RKO (cell line): ENCODE measurements around the gene RNF145.
"Not testable (repeated sequence)": the region's sequence is repeated elsewhere in the genome, so short reads cannot be mapped to it uniquely, and the experiment has no call there.

Experiments used
- DNase-seq: peaks from one replicate; pipeline ENCODE4 v3.0.0-alpha.2; 2016; ENCODE audit warnings: low spot score

RNF145 gene

DNA sequence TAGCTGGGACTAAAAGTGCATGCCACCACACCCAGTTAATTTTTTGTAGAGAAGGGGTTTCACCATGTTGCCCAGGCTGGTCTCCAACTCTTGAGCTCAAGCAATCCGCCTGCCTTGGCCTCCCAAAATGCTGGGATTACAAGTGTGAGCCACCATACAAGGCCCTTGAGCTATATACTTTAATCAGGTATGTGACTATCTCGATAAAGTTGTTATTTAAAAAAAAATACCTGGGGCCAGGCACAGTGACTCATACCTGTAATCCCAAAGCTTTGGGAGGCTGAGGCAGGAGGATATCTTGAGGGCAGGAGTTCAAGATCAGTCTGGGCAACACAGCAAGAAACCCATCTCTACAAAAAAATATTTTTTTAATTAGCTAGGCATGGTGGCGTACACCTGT is 19.2 kb downstream of the RNF145 start:
- no peak for DNase-seq

DNA sequence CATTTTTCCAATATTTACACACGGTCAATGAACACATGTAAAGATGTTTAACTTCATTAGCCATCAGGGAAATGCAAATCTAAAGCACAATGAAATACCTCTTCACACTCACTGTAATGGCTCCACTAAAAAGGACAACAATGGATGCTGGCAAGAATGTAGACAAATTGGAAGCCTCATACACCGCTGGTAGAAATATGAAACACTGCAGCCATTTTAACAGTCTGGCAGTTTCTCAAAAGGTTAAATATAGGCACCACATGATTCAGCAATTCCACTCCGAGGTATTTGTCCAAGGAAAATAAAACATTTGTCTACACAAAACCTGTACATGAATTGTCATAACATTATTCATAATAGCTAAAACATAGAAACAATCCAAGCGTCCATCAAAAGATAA is 20.0 kb downstream of the RNF145 start:
- DNase-seq, result no peak

DNA sequence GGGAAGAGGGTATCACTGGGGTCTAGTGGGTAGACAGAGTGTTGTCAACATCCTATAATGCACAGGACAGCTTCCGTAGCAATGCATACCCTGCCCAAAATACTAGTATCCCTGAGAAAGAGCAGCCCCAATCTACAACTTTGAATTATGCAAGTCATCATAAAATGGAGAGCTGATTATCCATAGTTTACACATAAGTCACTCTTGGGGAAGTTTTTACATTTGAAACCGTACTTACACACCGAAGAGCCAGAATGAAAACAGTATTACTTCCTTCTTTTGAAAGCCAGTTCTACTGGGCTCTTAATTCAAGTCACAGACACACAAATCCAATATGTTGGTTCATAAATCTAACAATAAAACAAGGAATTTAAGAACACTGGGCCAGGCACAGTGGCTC is 21.6 kb downstream of the RNF145 start:
- no peak for DNase-seq

DNA sequence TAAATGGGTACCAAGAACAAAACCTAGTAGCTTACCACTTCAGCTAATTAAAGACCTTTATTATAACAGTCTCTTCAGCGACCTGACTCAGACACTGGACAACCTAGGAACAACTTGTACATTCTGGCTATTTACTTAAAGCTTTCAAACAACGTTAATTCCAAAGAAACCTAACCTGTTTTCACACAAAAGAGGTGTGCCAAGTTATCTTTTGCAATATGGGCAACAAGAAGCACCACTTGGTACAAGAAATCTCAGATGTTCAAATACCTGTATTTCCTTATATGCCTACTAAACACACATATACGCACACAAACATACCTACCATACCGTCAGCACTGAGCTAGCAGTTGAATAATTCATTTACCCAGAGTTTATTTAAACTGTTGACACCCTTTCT is 23.0 kb downstream of the RNF145 start:
- DNase-seq, result no peak

- DNase-seq, result no peak
These were observed 23.6 kb downstream of the RNF145 start for GRCh38 chr5:159185773-159186172.

DNA sequence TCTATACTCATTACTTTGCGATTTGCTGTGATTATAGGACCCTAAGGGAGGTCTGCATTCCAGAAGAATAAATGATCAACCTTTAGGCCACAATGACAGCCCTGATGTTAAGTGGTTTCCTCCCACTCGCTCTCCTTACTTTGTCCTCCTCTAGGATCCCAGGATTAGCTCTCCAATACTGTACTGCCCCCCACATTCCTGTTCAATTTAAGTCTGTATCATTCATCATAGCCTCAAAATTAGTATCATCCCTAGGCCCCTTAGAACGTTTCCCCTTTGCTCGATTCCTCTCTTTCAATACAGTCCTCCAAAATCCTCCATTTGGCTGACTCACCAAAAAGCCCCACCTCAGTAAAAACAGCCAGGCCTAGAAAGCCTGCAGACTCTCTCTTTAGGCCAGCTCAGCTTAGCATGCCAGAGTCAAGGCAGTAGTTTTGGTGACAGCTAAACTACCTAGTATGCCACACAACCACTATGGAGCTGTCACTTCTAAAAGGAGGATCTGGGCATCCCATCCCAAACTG is 24.4 kb downstream of the RNF145 start:
- DNase-seq, result no peak

DNA sequence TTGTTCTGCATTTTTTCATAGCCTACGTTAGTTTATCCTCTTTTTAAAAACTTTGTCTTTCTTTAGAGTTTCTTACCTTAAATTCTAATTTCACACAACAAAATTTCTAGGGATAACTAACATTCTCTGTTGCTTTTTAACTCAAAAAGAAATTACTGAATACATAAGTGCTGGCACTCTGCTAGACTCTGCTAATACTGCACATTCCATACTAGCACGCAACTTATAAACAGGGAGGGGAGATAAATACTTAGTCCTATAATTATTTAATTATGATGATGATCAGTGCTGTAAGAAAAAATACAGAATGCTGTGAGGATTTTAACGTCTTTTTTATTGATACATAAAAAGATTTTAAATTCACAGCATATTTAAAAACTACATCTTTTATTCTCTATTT is 25.1 kb downstream of the RNF145 start:
- no peak for DNase-seq

DNA sequence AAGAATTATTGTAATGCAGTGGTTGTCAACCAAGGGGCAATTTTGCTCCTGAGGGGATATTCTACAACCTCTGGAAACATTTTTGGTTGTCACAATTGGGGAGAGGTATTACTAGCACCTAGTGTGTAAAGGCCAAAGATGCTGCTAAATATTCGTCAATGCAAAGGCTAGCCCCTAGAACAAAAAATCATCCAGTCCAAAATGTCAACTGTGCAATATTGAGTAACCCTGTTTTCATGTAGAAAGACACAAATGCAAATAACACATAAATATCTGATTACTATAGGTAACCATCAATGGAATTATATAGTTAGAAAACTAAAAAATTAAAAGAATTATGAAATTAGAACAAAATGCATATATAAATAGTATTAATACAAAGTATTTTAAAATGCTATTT is 26.1 kb downstream of the RNF145 start:
- DNase-seq, result no peak

GRCh38 chr5:159182691-159183090 is 26.7 kb downstream of the RNF145 start:
- no peak for DNase-seq

DNA sequence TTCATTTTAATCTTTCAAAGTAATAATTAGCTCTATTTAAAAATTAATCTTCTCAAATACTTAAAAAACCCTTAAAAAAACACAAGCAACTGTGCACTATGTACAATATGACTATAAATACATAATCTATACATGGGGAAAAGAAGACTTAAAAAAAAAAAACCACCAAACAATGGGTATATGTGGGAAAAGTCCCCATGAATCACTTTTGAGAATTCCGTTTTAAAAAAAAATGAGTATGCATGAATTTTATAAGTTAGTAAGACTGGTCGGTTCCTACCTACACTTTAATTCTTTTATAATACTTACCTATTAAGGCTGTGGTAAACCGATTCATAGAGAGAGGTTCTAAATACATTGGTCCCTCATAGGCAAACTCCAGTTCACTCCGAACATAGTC is 27.7 kb downstream of the RNF145 start:
- no peak for DNase-seq

DNA sequence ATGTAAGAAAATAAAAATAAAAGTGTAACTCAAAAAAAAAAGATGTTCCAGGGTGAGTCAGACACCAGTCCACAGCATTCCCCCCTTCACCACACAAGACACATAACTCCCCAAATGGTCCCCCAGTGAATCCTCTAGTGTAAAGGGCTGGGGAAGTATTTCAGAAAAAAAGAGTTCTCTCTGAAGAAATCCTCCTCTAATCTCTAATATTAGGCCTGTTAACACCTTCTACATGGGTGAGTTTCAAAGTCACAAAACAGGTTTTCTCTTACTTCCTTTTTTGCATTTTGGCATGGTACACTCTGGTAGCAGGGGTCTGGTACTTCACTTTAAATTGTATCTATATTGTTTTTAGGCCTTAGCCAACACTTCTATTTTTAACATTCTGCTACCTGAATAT is 28.2 kb downstream of the RNF145 start:
- no peak for DNase-seq

- no peak for DNase-seq
These were observed 29.6 kb downstream of the RNF145 start for GRCh38 chr5:159179529-159180305.

DNA sequence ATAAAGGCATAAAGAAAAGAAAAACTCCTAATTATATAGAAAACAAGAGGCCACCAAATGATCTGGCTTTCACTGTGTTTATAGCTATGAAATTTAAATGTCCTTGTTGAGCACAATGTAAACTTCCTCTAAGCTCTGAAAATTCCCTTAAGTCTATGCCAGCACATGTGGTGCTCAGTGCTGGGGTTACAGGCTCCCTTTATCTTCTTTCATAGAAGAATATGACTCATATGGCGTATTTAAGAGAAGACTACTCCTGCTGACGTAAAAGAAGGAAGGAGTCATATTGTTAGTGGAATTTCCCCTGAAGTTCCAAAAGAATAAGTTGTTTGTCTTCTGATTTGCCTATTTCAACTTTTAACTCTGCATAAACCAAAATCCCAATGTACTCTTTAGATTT is 30.4 kb downstream of the RNF145 start:
- peak; percentile 66 for DNase-seq

DNA sequence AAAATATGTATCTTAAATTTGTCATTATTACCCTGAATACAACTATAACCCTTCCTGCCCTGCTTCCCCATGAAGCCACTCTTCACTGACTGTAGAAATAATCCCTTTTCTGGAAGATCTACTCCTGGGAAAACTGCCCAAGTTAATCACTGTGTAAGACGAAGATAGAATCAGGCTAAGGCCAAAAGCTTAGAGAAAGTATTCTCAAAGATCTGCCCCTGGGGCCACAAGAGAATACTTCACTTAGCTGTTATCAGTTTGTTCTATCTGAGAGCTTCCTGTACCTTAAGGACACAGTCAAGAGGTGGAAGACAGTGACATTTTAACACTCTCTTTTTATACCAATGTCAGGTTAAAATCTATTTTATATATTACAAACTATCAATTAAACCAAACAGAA is 33.8 kb downstream of the RNF145 start:
- no peak for DNase-seq

DNA sequence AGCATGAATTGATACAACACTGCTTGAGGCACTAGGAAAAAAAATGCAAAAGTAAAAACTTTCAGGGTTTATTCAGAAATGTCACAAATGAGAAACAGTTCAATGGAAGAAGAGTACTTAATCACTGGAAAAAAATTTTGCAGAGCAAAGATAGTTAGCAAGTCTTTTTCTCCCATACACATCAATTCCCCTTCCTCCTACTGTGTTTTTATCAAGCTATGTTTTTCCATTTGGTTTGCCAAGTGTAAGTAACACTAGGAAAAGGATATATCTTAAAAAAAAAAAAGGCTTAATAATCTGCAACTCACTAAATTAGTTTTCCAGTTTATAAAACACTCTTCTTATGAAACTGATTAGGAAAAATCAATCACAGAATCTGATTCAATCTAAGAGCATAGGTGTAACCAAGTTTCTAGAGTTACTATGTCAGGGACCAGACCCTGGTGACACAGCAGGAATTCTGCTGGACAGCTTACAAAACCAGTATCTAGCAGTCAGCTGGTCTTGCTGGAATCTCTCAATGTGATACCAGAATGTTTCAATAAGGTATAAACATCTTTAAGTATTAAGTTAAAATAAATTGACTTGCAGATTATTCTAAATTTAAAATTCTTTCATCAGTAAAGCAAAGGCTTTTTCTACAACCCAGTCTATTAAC is 34.7 kb downstream of the RNF145 start:
- no peak for DNase-seq

DNA sequence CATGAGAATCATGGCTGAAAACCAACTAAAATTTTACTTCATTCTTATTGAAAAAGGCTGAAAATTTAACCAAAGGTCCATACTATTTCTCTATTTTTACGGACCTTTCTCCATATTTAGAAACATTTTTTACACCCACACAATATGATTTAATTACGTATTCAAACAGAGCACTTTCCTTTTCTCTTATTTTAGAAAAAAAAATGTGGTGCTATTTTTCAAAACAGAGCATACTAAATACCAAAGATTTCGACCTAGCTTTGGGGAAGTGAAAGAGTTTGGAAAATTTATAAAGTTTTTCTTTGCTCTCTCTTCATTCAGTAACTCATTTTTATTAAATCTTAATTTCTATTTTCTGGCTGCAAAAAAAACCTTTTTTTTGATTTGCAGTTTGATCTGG is 38.1 kb downstream of the RNF145 start:
- DNase-seq, result no peak

- DNase-seq, result no peak
These were observed 39.3 kb downstream of the RNF145 start for GRCh38 chr5:159170021-159170420.

GRCh38 chr5:159166416-159166815 is 42.9 kb downstream of the RNF145 start:
- DNase-seq, result no peak

DNA sequence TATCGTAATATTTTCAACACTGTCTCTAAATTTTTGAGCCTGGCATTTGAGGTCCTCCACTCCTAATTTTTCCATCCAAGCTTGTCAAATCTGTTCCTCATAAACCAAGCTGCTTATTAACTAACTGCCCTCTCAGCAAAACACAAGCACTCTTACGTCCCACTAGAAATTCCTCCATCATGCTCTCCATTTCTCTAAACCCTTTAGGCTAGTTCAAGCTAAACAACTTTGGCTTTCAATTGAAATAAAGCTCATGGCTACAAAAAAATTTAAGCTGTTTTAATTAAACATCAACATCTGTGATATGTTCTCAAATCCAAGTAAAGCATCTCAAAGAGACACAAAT is 45.7 kb downstream of the RNF145 start:
- no peak for DNase-seq

DNA sequence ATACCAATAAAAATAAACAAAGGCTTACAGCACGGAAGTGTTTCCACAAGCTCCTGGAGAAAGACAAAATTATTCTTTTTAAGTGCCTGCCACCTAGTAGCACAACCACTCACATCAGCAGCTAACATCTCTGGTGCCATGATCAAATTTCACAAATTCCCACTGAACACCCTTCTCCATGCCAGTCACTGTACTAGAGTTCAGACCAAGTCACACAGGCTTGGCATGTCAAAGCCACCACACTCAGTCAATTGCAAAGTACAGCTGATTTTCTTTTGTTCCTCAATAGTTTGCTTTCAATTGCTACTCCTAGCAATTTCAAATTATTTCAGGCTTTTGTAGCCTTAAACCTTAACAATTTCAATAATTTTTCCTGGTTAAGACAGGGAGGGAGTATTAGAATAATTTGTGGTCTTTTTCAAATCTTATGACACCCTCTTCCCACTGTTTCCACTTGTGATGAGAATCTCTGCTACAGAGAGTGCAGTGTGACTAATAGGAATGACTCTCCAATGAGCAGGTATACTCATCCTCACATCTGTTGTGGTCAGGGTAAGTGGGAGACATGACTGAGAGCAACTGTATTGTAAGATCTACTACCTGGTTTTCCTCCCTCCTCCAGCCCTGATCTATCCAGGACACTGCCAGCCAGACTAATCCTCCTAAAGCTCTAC is 46.2 kb downstream of the RNF145 start:
- peak; percentile 65 for DNase-seq

- DNase-seq, result peak; percentile 5
These were observed 47.8 kb downstream of the RNF145 start for GRCh38 chr5:159161361-159162214.

- DNase-seq, result not testable (repeated sequence)
These were observed 50.7 kb downstream of the RNF145 start for GRCh38 chr5:159158553-159159091.
